ENCODE measurements around the gene ZBTB7C.

The ZBTB7C gene

DNA sequence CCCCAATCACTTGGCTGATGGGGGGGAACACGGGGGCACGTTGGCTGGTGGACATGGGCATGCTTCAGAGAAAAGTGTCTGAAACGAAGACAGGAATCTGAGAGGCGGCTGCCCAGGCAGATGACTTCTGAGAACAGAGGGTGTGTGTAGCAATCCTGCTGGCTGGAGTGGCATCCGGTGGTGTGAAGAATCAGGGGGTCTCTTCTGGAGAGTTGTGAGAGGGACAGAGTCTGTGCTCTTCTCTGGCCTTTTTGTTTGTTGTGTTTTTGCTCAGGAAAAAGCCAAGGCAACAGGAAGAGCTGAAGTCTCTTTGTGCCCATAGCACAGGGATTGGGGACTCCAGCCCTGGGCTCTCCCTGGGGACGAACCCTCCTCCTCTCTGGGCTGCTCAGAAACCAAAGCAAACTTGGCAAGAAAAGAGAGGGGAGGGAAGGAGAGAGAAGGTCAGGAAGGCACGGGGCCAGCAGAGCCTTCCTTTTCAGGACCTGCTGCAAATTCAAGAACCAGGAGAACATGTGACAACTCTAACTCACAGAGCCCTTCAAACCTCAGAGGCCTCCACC, 381.7 kb downstream of the ZBTB7C start:
- peak; percentile 42 for DNase-seq

DNA sequence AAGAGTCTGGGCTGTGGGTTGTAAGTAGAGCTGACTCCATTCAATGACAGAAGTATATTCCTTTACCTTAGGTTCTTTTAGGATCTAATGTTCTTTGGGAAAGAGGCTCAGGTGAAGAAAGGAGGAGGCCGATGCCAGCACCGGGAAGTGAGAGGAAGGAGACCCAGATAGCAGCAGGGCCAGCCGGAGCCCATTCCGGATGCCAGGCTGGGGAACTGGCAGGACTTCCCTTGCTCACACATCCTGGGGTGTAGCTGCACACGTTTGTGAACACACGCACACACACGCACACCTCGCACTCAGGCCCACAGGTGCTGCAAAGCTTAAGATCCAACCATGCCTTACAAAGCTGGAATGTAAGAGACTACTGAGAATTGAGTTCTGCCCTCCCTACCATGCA, 383.0 kb downstream of the ZBTB7C start:
- DNase-seq, result no peak

DNA sequence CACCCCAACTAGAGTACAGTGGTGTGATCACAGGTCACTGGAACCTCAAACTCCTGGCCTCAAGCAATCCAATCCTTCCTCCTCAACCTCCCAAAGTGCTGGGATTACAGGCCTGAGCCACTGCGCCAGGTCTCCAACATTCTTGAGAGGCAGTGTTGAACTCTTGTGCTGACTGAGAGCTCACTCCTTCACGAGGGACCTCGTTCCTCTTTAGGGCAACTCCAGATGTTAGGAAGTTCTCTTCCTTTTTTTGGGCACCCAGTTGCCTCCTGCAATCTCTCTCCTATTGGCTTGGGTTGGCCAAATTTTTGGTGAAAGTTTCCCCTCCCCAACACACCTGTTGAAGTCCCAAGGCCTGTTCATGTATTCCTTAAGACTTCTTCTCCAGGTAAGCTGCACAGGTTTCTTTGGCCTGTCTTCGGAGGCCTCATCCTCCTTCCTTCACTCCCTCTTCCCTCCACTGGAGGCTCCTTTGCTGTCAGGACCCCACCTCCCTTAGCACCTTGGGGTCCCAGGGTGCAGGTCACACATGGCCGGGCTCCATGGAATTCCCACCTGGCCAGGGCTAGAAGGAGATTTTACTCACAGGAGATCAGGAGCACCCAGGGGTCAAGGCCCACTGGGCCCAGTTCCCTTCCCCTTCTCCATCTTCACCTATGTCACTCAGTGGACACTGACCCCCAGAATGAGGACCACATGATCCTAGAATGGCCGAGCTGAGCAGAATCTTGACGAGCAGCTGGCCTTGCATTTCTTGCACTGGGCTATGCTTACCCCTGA, 384.1 kb downstream of the ZBTB7C start:
- peak; percentile 25 for DNase-seq

DNA sequence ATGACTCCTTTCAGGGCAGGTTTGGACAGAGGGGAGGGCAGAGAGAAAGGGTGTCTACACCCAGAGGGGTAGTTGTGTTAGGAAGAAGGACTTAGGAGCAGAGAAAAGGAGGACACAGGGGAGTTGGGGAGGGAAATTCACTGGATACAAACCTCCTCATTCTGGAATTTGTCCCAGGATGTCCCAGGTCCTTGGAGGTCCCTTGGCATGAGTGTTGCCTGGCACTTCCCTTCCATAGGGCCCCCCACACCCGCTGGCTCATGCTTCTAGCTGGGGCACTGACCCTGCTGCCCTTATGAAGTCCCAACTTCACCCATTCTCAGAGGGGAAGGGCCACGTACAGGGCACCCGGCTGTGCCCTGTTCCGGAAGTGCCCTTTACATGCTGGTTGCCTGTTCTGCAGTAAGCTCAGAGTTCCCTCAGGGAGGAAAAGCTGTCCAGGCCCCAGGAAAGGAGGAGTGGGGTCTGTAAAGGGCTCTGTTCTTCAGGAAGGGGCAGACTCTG, 385.1 kb downstream of the ZBTB7C start:
- DNase-seq, result peak; percentile 20

DNA sequence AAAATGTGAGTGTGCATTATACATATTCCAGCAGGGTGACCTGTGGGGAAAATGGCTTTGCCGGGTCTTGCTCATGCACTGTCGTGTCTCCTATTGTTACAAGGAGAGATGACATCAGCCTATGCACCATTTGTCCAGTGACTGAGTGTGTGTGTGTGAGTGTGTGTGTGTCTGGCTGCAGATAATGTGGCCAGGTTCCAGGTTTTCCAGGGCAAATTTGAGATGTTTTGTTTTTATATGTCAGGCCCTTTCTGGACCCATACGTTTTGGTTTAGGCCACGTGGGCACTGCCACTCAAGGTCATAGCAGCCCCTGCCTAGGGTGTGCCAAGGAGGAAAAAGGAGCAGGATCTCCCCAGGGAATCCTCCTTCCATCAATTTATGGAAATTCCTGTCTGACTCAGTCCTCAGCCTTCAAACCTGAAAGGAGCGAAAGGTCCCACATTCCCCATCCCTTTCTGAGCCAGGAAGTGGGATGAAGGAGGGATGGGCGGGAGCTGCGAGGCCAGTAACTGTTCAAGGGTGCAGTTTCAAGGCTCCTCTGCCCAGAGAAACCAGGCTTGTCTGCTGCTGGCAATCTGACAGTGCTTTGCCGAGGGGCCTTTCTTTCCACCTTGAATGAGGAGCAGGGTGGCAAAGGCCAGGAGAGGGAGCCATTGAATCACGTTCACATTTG, 385.7 kb downstream of the ZBTB7C start:
- peak; percentile 62 for DNase-seq

DNA sequence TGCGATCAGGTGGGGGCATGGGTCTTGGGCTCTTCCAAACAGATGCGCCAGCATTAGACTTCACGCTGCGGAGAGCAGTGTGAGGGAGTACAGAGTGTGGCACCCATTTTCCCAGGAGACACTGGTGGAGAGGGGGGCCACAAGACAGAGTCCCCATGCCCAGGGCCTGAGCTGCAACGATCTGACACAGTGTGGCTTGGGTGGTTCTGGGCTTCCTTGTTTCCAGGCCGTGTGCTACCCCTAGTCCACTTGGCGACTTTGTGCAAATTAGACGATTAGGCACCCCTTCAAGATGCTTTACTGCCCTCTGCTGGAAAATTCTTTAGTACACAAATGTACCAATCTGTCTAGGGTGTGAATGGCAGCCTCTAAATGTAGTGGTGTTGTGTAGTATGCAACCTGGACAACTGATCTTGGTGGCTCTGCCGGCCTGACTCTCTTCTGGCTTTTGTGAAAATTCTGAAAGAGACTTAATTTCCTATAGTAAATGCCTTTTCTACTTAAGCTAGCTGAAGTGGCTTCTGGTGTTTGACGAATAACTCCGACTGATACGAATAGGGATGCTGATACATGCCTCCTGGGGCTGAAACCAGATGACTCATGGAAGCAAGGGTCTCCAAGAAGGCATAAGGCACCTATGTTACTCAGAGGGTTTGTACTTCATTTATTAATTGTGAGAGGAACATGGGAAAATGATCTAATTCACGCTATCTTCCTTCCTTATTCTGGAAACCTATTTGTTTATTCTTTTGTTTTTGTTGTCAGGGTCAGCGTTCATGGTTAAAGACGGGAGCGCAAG, 386.5 kb downstream of the ZBTB7C start:
- peak; percentile 34 for DNase-seq

DNA sequence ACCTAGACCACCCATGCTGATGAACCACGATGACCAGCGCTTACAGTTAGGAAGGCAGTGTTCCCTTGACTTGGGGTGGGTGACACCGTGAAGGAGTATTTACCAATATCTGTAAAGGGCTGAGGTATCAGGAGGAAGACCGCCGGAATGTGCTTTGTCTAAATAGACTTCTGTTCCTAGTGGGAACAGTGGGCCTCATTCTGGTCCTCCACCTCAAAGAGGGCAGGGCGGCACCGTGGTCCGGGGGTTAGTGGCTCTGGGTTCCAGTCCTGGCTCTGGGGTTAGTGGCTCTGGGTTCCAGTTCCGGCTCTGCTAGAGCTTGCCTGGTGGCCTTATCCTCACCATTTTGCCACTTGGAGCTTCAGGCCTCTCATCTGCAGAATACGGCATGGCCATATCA, 387.2 kb downstream of the ZBTB7C start:
- DNase-seq, result peak; percentile 29

DNA sequence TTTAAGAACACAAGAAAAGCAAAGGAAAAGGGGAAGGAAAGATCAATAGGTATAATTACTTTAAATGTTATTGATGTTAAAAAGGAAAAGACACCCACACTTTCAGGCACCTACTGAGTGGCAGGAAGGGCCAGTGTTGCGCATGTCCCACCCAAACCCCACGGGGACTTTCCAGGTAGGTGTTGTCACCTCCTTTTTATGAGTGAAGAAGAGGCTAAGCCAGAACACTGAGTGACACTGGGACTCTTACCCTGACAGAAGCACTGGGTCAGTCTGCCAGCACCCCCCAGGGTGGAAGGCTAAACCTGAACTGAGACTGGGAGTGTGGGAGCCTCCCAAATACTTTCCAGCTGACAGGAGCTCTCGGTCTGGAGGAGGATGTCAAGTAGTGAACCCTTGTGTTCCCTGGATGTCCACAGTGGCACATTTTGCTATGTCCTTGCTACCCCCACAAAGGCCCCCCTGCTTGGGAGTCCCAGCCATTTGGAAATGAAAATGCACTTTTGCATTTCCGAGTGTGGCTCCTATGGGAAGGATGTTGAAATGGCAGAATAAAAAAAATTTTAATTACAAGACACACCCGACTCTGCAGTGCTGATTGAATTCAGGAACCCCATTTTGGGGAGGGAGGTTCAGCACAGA, 387.8 kb downstream of the ZBTB7C start:
- DNase-seq, result no peak

DNA sequence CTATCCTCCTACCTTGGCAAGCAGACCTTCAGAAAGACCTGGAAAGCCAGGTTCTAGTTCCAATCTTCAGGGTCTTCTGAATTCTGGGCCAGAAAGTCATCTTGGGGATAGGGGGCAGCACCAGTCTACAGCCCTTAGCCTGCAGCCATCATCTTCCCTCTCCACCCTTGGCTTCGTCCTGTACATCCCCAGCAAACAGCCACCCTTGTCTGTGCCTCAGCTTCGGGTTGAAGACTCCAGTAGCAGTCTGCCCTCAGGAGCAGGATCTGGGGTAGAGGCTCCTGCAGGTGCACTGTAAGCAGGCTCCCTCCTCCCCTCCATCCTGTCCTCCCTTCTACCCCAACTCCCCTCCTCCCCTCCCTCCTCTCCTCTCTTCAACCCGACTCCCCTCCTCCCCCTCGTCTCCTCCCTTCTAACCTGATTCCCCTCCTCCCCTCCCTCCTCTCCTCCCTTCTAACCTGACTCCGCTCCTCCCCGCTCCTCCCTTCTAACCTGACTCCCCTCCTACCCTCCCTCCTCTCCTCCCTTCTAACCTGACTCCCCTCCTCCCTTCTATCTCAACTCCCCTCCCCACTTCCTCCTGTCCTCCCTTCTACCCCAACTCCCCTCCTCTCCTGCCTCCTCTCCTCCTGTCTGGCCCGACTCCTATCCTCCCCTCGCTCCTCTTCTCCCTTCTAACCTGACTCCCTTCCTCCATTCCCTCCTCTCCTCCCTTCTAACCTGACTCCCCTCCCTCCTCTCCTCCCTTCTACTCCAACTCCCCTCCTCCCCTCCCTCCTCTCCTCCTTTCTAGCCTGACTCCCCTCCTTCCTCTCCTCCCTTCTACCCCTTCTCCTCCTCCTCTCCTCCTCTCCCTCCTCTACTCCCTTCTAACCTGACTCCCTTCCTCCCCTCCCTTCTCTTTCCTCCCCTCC, 388.6 kb downstream of the ZBTB7C start:
- no peak for DNase-seq

DNA sequence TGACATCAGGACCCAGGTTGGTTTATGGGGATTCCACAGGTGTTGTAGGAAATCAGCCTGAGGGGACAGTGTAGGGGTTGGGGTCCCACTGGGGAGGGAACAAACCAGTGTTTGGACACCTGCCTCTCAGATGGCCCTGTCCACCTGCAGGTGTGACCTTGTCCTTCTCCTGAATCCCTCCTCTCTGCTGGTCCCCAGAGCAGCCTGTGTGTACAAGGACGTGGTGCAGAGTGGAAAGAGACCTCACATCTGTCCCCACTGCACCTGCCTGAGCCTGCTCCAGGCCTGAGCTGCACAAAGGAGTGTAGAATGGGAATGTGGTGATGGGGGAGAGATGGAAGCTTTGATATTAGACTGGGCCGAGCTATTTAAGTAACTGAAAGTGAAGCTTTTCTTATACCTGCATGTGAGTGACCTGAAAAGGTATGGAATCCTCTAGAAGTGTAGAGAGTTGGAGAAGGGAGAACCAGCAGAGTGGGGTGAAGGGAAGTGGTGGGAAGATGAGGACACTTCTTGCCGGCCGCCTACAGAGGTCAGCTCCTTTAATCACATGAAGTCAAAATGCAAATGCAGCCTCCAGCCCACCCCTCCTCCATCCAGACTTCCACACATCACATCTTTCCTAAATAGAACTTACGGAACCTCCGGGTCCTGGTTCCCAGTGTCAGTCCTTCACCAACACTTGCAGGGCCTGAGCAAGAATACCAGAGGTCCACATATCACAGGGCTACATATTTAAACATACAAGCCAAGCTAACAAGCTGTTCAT, 389.4 kb downstream of the ZBTB7C start:
- DNase-seq, result no peak

DNA sequence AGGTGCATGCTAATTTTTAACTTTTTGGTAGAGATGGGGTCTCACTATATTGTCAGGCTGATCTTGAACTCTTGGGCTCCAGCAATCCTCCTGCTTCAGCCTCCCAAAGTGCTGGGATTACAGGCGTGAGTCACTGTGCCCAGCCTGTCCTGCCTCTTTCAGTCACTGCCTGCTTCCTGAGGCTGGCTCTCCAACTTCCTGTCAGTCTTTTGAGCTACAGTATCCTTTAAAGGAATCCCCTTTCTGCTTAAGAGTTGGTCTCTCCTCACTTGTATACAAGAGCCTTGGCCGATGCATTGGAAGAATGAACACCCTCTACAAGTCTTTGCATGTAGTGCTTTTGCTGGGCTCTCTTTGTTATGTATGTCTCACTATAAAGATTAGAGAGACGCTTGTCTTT, 390.3 kb downstream of the ZBTB7C start:
- DNase-seq, result no peak

DNA sequence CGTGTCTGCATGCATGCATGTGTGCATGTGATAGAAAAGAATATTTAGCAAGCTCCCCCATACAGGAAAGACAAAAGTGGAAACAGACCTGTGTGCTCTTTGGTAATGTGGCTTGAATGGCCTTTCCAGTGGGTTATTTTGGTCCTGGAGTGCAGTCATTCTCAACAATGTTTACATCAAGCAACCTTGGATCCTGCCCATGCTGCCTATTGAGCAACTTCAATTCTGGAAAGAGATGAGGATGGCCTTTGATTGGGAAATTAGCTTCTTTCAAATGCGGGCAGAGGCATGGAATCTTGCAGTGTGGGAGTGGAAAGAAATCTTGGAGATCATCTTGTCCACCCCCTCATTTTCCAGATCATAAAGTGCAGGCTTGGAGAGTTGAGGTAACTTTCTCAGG, 391.5 kb downstream of the ZBTB7C start:
- DNase-seq, result no peak

DNA sequence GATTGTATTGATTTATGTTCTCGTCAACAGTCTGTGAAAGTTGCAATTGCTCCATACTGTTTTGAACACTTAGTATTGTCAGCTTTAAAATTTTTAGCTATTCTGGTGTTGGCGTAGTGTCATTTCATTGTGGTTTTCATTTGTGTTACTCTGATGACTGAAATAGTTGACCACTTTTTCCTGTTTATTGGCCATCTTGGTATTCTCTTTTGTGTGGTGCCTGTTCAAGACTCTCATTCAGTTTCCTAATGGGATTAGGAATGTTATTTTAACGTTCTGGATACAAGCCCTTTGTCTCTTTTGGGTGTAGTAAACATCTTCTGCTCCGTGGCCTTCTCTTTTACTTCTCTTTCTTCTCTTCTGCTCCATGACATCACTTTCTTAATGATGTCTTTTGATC, 396.0 kb downstream of the ZBTB7C start:
- DNase-seq, result no peak

DNA sequence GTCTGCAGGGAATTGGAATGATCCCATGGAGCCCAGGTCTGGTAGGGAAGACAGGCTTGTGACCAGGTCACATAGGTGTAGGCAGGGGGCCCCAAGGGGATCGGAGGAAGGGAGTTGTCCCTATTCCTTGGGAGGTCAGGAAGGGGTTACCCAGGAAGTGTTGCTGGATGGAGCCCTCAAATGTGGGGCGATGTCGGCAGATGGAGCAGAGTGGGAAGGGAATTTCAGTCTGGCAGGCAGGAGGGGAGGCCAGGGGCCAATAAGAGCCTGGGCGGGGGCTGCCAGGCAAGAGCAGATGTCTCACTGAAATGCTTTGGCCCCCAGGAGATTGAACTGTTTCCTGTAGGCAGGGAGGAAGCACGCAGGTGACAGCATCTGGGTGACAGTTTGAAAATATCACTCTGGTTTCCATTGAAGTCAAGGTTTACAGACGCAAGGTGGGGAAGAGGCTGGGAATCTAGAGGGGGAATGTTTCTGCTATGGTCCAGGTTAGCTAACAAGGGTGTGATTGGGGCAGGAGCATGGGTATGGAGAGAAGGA, 397.2 kb downstream of the ZBTB7C start:
- no peak for DNase-seq

DNA sequence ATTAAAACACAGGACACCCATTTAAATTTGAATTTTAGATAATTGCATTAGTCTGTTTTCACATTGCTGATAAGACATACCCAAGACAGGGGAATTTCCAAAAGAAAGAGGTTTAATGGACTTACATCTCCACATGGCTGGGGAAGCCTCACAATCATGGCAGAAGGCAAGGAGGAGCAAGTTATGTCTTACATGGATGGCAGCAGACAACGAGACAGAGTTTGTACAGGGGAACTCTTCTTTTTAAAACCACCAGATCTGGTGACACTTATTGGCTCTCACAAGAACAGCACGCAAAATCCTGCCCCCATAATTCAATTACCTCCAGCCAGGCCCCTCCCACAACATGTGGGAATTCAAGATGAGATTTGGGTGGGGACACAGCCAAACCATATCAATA, 398.9 kb downstream of the ZBTB7C start:
- DNase-seq, result no peak

DNA sequence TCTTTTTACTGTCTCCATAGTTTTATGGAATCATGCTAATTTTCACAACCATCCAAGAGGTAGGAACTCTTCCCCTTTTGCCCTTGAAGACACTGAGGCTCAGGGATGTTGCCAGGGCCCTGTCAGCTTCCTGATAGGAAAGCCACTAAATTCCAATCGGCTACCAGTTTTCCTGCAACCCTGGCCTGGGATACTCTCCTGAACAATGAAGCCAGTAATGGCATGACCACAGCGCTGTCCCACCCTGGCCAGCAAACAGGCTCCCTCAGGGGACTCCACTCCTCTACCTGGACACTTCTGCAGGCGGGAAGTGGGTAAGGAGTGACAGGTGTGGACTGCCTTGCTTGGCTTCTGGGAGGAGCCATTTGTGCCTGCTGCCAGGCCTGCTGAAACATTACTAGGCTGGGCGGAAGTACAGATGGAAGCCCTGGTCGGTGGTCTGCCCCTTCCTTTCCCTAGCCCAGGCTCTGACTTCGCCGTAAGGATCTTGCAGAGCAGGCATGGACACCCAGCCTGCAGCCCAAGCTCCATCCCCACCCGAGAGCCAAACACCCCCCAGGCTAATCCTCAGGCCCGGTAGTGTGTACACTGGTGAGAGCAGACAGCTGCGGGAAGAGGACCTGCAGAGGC, 400.0 kb downstream of the ZBTB7C start:
- DNase-seq, result no peak

DNA sequence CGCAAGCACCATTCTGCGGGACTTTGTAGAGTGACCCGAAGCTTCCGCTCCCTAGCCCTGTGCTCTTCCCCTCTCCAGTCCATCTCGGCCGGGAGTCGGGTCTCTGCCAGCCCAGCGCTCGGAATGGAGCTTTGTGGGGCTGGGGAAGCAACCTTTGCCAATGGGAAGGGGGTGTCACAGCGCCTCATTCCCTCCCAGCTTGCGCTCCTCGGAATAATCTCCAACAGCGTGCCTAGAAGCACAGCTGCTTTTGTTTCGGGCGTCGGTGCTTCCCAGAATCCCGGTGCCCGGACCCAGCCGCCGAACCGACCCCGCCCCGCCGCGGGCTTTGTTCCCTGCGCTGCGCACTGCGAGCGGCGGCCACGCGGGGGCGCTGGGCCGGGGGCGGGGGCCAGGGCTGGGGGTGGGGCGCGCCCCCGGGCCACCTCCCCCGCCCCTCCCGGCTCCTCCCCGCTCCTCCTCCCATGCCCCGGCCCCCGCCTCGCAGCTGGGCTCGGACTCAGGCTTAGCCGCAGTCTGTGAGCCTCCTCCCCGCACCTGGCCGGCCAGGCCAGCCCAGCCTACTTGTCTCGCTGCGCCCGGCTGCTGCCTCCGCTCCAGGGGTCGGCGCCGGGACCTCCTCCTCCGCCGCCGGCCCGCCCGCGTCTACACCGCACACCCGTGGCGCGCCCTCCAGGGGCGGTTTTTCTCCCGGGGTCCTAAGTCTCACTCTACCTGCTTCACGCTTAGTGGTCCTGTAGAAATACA, 401.1 kb downstream of the ZBTB7C start:
- peak; percentile 86 for DNase-seq

DNA sequence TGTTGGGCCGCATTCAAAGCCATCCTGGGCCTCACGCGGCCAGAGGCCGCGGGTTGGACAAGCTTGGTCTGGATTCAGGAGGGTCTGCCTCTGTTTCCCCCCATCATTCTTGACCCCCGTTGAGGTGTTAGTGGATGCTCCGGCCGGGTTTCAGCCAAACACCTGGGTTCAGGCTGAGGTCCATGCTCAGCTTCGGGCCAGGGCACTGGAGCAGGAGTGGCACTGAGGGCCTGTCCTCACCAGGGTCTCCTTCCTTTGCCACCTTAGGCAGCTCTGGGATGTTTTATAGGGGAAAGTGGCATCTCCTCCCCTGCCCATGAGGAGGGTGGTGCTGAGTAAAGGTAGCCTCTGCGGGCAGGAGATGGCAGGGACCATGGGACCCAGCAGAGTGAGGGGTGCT, 401.8 kb downstream of the ZBTB7C start:
- DNase-seq, result no peak
